ENCODE measurements around the gene EPHA3.

Gene EPHA3

DNA sequence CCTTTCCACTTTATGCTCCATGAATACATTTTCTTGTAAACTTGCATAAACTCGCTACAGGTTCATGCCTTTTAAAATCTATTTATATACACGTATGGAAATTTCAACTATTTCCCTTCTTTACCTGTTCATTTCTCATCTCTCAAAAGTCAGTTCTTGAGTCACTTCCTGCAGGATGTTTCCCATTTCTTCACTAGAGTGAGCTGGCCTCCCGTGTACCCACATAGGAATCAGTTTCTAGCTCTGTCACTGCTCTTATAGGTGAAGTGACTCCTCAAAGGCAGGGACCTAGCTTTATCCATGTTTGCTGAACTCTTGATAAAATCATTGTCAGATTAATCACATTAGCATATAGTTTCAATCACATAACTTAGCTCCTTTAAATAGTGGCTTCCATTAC is 259.7 kb downstream of the EPHA3 start:
- DNase-seq: no peak

DNA sequence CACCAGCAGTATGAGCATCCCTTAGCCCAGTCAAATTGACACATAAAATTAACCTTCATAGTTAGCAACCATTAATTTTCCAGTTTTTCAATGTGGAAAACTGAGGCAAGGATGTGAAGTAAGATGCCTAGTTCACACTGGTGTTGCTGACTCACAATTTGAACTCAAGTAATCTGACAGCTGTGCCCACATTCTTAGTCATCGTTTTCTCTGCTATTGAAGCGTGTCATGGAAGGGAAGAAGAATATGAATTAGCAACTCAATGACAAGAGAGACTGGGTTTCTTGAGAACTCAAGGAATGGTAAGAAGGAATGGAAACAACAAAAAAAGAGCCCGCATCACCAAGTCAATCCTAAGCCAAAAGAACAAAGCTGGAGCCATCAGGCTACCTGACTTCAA is 261.4 kb downstream of the EPHA3 start:
- no peak for DNase-seq

DNA sequence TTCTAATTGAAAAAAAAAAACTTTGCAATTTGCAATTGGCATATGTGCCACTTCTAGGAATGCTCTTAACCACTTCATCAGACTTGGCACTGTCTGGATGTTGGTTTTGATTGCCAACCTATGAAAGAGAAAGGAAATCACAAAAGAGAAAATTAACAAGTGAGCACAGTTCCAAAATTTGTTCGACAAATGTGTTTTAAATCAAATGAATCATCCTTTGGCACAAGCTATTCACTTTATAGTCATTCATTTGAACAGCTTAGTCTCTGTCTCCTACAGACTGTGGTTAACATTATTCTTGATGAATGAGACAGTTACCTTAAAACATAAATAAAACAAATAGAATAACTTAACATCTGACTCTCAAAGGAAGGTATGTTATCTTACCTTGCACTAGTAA is 265.0 kb downstream of the EPHA3 start:
- peak; percentile 46 for DNase-seq

DNA sequence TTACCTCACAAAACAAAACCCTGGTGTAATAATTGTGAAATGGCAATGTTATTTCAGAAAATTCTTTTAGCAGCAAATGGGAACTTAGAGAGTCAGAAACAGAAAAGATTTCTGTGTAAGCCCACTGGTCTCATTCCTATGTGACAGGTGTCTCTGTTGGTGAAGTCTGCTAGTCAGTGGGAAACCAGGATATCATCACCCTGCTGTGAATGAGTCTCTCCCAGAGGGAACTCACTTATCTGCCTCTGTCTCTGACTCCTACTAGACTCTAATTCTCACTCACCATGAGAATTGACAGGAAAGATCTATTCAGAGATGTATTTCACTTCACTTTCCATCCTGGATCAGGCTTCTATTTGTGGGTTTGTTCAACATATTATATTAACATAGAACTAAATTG is 266.0 kb downstream of the EPHA3 start:
- no peak for DNase-seq

DNA sequence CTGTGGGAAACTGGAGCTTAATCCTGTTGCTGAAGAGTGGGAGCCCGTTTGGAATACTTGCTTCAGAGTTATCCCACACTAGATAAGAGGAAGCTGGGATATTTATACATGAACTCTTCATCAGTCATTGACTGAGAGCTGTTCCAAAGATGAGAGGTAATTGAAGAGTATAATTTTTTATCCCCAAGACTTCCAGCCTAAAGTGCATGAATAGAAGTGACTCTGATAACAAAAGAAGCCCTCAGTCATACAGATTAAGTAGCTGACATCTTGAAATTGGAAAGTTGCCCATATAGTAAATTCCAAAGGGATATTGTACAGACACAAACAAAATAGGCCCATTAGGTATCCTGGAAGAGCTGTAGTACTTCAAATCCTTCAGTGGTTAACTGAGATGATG is 268.0 kb downstream of the EPHA3 start:
- no peak for DNase-seq

DNA sequence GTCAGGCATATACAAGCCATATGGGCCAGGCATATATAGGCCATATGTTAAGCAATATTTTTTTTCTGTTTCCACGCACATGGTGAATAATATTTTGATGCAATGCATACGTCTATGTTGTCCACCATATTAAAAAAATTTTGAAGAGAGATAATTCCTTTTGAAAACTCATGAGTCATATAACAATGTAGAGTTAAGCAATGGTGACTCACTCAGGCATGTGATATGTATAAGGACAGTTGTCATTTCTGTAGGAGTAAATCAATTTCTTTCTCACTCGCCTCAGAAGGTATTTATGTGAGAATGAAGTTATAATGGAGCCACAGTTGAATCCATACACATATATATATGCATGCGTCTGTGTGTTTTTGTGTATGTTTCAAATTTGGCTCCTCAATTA is 272.6 kb downstream of the EPHA3 start:
- no peak for DNase-seq

DNA sequence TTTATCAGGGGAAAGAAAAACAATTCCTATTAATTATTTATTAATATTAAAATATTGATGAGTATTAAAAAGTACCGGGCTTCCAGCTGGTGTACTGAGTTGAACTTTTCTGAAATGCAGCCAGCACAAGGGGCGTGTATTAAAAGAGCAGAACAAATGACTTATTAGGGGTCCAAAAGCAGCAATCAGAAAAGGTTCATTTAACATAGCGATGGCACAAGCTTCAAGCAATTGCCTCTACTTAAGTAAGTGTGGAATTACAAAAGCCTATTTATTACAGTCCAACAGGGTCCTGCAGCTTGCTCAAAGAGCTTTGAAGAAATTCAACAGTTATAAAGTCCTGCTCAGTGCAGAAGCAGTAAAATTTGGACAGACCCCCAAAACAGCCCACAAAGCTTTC is 285.6 kb downstream of the EPHA3 start:
- DNase-seq: peak; percentile 42

DNA sequence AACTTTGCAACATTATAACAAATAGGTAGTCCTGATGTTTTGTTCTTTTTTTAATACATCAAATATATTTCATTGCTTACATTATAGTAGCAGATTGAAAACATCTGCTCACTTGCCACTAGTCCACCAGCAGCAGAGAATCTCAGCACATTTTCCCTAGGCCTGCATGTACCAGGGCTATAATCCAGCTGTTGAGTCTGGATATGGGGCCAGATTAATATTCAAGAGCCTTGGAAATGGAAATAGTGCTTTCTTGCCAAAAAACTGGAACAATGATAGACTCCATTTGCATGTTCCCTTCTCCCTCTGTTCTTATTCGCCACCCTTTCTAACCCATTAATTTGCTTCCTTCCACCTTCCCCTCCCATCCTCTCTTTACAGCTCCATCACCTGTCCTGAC is 288.0 kb downstream of the EPHA3 start:
- no peak for DNase-seq

DNA sequence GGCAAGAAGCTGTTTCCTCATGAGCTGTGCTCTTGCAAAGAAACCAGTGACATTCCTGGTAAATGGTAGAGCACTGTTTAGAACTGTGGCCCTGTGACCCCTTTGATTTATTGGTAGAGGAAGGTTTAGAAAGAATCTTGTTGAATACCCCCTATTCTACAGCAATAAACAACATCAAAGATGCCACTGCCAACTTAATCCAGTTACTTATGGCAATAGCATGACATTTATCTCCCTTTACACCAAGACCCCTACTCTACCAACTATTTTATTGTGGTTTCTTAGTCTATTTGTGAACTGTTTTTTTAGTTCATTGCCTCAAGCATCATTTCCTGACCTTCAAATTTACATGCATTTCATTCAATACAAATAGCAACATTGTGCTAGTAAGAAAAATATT is 288.6 kb downstream of the EPHA3 start:
- no peak for DNase-seq

DNA sequence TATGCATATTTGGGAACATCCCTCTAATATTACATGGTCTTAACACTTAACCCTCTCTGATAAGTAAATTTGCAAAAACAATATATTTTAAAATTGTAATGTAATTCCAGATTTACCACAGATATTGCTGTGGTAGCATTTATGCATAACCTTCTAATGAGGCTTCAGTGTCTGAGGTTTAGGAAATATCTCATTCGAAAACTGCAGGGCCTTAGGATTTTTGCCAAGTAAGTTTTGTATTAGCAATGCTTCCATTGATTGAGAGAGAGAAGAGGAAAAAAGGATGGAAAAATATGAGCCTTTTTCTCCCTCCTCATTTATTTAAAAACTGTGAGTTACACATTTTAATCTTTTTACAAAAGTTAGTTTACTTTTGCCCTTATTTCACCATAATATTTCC is 294.6 kb downstream of the EPHA3 start:
- no peak for DNase-seq

DNA sequence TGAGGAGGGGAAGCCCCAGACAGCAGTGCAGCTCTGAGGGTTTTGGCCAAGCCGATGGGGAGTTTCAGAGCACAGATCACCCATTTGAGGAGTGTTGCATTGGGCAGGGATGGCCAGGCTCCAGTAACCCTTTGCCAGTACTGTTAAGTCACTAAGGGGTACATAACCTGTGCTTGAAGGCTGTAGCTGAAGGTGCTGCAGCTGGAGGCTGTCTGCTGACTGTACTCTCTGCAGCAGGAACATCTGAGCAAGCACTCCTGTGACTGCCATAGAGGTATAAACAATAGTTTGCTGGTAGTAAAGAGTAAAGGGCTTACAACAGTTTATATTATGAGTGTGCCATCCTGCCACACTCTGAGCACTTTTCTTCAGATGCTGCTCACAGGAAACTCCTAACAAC is 297.8 kb downstream of the EPHA3 start:
- DNase-seq: no peak

DNA sequence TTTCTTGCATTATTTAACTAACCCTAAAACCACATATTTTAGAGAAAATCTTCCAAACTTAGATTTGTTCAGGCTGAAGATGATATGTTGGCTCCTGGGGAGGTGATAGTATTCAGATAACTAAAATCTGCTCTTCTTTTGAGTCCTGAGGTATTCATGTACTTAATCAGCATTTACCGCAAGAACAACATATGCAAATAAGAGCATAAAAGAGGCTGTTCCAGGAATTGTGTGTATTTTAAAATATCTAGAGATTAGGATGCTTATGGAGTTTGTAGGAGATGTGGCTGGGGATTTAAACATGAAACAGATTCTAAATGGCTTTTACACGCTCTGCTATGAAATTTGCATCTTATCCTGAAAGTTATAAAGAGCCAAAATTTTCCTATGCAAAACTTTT is 298.2 kb downstream of the EPHA3 start:
- DNase-seq: no peak

DNA sequence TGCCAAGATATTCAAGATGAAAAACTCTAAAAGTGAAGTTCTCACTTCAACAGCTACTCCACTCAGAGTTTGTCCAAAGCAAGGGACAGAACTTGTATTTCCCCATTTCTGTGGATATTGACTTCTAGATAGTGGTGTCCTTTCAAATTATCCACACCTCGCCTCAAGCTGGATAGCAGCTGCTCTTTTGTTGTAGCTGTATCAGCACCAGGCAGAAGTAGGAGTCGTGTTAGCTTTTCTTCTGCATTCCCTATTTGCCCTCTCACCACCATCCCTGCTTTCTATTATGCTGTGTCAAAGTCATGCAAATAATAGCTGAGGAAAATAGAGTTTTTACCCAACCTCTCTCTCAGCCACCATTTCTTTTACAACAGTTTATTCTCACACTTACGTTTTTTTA is 303.8 kb downstream of the EPHA3 start:
- DNase-seq: peak; percentile 67

DNA sequence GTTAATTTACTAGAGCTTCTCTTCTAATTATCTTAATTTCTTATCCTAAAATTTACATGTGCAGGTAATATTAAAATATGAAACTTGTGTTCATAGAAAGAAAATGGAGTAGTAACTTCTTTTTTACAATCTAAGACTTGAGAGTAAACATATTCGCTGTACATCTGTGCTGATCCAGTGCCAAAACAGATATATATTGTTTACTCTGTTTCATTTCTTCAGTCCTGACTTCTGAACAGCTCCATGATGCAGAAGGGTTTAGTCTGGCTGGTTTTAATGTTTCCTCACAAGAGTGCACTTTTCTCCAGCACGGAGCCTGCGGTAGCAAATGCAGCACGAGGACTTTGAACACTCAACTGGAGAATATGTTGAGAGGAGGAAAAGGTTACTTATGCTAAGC is 306.8 kb downstream of the EPHA3 start:
- DNase-seq: no peak

DNA sequence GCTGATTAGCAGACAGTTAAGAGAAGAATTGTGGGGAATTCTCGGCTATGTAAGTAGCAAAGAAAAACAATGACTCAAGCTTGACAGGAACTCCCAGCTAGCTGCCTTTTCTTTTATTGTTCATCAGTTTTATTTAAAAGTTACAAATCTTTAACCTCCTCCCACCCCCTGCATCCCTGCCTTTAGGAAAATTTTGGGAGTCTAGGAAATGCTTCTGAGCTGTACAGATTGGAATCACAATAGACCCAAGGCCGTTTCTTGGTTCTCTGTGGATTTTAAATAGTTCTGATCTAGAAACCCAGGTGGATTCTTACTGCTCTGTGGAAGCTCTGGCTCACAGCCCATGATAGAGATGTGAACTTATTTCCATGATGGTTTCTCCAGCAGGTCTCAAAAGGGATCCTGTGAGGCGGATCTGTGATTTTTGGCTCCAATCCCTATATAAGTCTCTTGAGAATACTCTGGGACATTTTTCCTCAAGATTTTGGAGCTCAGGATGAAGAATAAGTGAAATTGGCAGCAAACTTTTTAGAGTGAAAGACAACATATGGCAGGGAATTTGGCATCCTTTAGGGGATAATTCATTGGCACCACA is 312.3 kb downstream of the EPHA3 start:
- no peak for DNase-seq

DNA sequence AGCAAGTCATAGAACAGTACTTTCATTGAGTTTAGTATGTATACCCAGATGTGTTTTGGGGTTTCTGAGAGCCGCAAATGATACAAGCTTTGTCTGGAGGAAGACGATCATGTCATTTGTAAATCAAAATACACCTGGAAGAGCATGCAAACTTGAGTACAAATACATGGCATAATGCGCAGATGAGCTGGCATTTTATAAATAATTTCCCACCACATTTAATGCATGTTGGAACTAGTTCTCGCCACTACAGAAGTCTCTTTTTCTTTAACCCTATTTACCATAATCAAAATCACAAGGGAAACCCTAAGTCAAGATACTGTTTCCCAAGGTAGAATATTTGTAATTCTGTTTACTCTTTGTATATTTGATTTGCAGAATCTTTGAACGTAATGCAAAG is 318.6 kb downstream of the EPHA3 start:
- no peak for DNase-seq

DNA sequence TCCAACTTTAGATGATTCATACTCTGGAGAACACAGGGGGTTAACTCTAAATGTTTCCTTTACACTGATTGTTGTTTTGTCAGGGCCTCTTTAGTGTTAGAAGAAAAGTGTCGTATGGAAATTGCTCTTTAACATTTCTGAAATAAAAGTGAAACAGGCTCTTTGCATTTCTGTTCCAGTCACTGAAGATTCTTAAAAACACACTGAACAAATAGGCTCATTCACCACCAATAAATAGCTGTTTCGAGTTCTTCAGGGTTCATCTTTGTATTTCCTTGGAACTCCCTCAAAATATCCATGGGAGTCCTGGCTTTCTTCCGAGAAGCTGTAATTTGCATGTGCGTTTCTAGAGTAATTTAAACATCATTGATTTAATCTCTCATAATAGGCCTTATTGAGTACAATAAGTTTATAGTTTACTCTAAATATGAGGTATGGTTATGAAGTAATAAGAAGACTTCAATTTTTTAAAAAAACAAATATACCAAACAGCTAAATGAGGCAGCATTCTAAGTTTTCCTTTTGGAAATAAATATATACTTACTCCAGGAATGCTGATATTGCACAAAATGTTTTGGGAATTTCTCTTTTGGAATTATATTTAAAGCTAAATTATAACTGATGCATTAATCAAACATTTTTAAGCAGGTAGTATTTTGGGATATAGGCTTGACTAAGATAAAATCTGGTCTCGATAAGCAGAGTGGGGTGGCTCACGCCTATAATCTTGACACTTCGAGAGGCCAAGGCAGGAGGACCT is 327.4 kb downstream of the EPHA3 start:
- peak; percentile 17 for DNase-seq

DNA sequence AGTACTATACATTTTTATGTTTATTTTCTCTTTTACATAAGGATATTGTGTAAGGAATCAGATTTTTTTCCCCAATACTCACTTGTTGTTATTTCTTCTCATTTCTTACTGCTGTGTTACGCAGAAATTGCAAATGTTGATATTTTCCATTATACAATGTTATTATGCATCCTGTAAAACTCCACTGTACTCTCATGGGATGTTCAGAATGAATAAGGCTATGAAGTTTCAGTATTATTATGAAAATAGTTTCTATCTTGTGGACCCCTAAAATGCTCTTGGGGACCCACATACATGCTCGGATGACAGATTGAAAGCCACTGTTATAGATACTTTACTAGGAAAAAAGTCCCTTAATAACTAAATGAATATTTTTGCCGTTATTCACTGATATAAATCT is 329.4 kb downstream of the EPHA3 start:
- DNase-seq: no peak

DNA sequence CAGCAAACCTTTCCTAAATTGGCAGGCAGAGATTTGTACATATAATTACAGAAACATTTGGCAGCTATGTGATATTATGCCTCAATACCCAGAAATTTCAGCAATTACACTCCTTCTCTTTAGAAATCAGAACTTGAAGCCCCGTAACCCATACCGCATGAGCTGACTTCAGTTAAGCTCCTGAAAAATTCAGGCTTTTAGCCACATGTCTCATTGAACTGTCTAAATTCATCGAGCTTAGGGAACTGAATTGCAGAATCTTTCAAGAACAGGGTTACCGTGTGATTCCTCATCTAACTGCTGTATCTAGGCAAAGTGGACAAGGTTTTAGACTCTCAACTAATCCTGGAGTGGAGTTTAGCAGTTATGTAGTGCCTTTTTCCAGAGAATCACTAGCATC is 333.0 kb downstream of the EPHA3 start:
- peak; percentile 24 for DNase-seq

DNA sequence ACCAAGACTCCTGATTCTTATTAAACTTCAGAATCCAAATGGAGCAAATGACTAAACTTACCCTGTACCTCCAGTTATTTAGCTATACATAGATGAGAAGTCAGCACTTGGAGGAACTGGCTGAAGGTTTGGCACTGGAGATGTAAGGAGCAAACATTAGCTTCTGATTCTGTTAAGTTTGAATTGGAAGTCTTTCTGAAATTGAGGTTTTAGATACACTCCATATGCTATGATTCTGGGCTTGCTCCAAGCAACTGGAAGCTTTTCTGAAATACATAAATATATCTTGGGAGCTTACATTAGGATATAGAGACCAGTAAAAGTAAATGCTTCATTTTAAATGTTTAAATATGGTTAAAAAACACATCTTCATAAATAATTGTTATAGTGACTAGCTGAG is 333.7 kb downstream of the EPHA3 start:
- no peak for DNase-seq

DNA sequence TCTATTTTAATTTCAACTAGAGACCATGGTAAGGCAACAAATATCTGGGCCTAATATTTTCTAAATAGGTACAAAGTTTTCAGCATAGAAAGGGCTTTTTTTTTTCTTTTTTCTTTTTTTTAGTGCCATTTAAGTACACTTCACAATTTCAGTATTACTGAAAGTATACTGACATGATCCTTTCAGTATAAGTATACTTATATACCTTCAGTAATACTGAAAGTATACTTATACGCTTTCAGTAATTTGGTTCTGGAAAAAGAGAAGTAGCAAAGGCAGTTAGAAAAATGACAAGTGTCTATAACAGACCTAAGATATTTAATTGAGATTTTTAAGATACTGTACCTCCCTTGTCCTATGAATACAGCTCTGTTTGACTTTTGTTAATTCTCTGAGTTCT is 339.2 kb downstream of the EPHA3 start:
- no peak for DNase-seq

DNA sequence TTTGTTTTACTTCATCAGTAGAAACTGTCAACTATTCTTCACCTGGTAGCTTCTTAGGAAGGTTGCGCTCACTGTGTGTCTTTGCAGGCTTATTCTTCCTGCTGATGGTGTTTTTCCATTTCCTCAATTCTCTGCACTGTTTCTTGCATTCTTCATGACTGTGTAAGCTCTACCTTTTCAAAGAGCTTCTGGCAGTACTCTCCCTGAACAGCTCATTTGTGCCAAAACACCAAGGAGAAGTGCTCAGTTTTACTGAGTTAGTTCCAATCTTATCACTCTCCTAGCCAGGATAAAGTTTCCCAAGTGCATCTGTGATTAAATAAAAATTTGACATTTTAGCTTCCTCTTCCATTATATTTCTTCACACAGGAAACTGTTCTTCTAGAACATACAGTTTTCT is 339.8 kb downstream of the EPHA3 start:
- no peak for DNase-seq

DNA sequence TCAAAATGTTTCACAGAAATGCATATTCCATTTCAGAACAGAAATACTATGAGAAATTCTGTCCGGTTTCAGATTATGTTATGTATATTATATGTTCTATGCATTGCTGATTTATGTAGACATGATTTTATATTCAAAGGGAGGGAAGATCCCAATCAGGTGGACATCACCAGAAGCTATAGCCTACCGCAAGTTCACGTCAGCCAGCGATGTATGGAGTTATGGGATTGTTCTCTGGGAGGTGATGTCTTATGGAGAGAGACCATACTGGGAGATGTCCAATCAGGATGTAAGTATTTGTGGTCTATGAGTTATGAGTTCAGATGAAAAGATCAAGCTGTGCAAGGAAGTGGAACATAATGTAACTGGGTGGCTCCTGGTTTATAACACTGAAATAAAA is 341.7 kb downstream of the EPHA3 start:
- DNase-seq: no peak

DNA sequence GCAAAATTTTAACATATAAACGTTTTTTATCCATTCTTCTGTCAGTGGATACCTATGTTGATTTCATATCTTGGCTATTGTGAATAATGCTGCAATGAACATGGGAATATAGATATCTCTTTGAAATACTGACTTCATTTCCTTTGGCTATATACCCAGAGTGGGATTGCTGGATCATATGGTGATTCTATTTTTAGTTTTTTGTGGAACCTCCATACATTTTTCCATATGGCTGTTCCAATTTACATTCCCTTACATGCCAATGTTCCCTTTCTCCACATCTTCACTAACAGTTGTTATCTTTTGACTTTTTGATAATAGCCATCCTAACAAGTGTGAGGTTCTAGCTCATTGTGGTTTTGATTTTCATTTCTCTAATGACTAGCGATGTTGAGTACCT is 344.6 kb downstream of the EPHA3 start:
- DNase-seq: no peak

DNA sequence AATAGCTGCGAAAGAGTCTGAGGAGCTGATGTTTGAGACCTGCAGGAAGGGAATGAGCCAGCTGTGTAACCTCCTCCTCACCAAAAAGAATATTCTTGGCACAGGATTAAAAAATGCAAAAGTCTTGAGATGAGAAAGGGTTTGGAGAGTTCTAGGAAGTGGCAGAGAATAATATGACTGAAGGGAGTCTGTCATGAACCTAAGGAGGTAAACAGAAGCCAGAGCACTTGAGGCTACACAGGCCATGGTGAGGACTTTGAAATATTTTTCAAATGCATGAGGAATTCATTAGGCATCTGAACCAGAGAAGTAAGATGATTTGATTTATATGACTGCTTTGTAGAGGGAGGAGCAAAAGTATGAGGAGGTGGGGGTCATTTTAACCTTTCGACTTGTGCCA is 347.8 kb downstream of the EPHA3 start:
- DNase-seq: no peak
